SKM-1 (cell line): ENCODE results near the gene PAWR.

Experiments used
- DNase-seq: peaks from one replicate; lab custom pipeline; 2025; ENCODE audit not compliant: unreplicated experiment; lab: John Stamatoyannopoulos, UW

Gene PAWR, protein sequence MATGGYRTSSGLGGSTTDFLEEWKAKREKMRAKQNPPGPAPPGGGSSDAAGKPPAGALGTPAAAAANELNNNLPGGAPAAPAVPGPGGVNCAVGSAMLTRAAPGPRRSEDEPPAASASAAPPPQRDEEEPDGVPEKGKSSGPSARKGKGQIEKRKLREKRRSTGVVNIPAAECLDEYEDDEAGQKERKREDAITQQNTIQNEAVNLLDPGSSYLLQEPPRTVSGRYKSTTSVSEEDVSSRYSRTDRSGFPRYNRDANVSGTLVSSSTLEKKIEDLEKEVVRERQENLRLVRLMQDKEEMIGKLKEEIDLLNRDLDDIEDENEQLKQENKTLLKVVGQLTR

GRCh38 chr12:79690638-79691510, at the start of gene PAWR:
Gene PAWR, minus strand, starts transcription at chr12:79690964. Its CDS starts 720 bp downstream, at chr12:79690244.
- no peak for DNase-seq

- no peak for DNase-seq
Measured at GRCh38 chr12:79737875-79738718, 47.3 kb upstream of the PAWR start.

DNA sequence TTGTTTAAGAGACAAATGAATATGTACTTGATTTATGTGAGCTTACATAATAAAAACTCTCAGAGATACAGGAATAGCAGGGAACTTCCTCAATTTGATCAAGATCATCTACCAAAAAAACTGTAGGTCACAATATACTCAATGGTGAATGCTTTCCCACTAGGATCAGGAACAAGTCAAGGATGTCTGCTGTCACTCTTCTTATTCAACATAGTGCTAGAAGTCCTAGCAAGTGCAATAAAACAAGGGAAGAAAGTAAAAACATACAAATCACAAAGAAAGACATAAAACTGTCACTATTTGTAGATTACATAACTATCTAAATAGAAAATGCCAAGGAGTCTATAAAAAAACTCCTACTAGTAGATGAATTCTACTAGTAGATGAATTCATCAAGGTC, 41.9 kb upstream of the PAWR start:
- no peak for DNase-seq

GRCh38 chr12:79725987-79726386, 35.2 kb upstream of the PAWR start:
- DNase-seq = no peak

DNA sequence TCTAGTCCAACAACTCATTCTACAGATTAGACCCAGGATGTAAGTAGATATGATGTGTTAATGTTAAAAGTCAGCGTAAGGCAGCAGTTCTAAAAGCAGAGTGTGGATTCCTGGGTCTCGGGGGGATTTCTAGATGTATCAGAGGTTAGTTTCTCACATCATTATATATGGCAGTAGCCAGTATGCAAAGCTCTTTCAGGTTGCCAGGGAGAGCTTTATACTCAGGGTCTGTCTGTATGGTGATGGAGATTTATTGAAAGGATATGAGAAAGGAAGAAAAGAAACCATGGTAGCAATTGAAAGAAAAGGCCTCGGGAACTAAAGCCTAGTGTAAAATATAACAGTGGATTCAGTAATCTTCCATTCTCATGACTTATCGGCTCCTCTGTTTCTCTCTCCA, 26.2 kb upstream of the PAWR start:
- no peak for DNase-seq

DNA sequence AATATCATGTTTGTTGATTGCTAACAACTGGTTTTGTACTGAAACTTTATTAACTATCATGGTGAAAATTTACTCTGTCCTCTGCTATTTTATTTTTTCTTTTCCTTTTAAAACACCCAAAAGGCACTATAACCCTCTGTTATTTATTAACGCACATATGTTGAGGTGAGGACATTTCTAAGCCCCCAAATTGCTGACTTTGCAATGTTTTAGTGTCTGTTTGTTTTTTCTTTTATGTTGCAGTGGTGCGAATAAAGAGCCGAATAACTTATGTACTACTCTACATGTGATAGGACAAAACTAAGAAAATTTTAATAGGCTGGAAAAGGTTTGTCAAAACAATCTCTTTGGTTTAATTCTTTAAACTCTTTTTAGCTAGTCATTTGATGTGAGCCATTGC, 24.5 kb upstream of the PAWR start:
- DNase-seq = no peak

- DNase-seq = no peak
Measured at GRCh38 chr12:79710707-79711483, 20.1 kb upstream of the PAWR start.

DNA sequence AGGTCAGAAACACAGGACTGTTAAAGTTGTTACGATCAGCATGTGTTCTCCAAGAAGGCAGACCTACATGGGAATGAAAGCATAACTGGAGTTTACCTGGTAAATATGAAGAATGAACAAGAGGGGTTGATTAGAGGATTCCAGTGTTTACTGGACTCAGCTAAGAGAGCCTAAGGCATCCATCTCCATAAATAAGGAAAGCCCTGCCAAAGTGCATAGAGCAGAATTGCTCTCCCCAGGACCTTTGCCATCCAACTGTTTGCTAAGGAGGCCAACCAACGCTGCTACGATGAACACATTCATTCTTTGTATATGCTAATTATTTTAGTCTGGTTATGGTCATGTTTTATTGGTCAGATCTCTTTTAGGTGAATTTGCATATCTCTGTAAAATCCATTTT, 17.1 kb upstream of the PAWR start:
- no peak for DNase-seq

GRCh38 chr12:79706676-79707075, 15.9 kb upstream of the PAWR start:
- no peak for DNase-seq

GRCh38 chr12:79706156-79706555, 15.4 kb upstream of the PAWR start:
- DNase-seq = no peak

DNA sequence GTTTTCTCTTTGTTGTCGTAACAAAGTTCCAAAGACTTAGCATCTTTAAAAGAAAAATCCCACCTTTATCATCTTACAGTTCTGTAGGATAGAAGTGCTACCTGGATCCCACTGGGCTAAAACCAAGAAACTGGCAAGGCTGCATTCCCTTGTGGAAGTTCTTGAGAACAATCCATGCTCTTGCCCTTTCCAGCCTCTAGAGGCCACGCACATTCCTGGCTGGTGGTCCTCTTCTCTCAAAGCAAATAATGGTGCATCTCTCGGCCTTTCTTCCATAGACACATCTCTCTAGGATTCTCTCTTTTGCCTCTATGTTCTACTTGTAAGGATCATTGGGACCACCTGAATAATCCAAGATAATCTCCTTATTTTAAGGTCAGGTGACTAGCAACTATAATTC, 8.2 kb upstream of the PAWR start:
- DNase-seq = no peak

- DNase-seq = no peak
Measured at GRCh38 chr12:79696416-79696815, 5.7 kb upstream of the PAWR start.

- DNase-seq = no peak
Measured at GRCh38 chr12:79692860-79693577, 2.3 kb upstream of the PAWR start.

DNA sequence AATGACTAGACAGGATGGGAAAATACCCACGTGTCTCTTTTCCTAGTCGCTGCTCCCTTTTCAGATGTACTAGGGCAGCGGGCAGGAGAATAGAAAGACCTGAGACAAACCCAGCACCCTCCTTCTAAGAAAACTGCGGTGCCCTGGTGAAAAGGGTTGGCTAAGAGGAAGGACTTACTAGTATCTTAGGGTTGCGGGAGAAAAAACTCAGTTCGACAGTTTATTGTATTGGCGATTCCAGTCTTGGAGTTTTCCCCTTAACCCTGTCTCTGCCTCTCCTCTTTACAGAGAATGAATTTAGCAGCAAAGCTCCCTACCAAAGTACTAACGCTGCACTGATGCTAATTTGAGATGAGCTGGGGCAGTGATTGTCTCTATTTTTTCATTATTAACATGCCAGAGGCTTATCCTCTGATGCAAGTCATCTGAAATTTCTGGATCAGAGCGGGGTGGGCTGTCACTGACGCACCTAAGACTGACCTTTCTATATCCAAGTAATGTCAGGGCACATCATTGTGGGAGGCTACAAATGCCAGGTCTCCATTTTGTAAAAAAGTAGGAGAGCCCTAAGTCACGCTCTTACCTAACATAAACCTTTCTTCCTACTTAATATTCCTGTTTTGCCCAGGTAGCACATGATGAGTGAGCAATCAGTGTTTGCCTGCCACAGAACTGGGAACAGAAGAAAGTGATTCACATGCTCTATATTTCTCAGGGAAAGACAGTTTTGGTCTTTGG, 916 bp upstream of the PAWR start:
- DNase-seq = no peak

DNA sequence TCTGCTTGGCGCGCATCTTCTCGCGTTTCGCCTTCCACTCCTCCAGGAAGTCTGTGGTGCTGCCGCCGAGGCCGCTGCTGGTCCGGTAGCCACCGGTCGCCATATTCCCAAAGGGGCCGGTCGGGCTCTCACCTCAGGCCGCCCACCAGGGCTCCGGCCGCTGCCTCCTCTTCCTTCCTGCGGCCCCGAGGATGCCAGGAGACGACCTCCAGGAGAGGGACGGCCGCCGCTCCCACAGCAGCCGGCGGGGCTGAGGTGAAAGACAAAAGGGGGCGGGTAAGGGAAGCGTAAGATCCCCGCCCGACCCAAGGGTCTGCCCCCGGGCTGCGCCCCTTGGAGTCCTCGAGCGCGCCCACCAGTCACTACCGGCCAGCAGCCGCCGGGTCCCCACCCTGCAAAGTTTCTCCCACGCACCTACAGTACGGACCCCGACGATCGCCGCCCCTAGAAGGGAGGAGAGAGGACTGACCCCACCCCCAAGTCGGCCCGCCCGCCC, 574 bp downstream of the PAWR start:
- no peak for DNase-seq

GRCh38 chr12:79689477-79690141, 1.2 kb downstream of the PAWR start:
- no peak for DNase-seq

DNA sequence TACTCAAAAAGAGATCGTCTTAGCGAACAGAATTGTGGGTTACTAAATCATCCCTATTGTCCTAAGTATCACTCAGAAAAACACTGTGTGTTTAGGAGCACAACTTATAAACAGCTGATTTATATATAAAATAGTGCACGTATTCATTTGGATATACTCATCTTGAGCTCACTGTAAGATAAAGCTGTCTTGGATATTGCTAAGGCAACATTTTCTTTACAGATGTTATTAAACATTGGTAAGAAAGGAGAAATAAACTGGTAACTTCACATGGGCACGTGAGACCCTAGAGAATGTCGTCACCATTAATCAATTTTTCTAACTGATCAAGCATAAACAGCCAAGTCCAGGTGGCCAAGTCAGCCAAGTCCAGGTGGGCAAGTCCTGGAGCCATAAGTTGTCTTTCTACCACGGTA, 1.7 kb downstream of the PAWR start:
- DNase-seq = no peak

- no peak for DNase-seq
Measured at GRCh38 chr12:79688376-79689060, 2.2 kb downstream of the PAWR start.
